DMS79 (cell line): ENCODE data around the gene TMEM200A.
"Not testable (repeated sequence)": the region's sequence is repeated elsewhere in the genome, so short reads cannot be mapped to it uniquely, and the experiment has no call there.

ENCODE experiments used
- DNase-seq: peaks from one replicate; lab custom pipeline; 2025; lab: John Stamatoyannopoulos, UW

TMEM200A gene

DNA sequence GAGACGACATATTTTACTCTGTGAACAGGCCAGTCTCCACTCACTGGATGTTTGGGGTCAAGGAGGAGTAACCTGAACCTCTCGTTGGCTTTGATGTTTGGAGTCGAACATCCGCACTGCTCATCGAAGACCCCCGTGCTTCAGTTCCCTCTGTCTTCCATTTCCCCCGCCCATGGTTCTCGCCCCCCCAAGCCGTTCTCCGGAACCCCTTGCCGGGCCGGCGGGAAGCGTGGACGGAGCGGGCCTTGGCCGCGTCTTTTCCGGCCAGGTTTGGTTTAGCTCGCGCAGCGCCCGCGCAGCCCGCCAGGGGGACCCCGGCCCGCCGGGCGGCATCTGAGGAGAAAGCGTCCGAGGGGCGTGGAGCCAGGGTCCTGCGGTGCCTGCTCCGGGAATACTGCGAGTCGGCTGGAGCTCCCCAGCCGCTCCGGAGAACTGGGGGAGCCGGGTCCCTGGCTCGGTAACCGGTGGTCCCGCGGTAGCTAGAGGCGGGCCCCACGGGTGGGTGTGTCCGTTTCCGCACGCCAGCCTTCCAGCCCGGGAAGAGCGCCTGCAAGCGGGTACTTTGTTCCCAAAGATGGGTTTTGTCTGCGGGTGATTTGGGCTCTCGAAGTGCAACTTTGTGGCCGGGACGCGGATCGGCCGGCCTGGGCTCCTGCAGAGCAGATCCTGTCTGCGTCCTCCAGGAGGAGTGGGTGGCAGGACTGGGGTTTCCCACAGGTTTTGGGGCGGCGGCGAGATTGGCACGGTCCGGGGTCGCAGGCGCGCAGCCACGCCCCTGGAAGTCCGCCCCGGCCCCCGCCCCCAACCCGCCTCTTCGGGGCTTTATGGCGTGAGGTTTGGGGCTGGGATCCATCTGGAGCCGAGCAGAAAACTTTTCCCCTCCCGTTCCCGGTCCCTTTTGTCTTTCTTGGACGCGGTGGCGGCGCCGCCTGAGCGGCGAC, at the start of gene TMEM200A:
Gene TMEM200A (plus strand): TSS at position 852 of the 941 bp plus-strand sequence. CDS start 74,406 bp downstream, outside the sequence.
- DNase-seq: no peak

DNA sequence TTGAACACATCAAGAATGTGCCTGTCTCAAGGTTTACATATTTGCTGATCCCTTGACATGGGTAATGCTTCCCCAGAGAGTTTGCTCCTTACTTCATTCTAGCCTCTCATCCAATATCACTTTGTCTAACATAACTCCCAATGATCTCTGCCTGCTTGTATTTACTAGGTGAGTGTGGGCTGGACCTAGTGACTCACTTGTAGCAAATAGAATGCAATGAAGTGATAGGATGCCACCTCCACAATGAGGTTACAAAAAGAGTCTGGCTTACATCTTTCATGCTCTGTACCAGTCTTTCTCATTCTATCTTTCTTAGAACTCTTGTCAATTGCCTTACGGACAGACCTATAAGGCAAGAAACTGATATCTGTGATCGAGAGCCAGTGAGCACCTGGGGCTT, 44.9 kb upstream of the TMEM200A start:
- DNase-seq: no peak

- no peak for DNase-seq
These were observed 43.0 kb upstream of the TMEM200A start for GRCh38 chr6:130322673-130323268.

DNA sequence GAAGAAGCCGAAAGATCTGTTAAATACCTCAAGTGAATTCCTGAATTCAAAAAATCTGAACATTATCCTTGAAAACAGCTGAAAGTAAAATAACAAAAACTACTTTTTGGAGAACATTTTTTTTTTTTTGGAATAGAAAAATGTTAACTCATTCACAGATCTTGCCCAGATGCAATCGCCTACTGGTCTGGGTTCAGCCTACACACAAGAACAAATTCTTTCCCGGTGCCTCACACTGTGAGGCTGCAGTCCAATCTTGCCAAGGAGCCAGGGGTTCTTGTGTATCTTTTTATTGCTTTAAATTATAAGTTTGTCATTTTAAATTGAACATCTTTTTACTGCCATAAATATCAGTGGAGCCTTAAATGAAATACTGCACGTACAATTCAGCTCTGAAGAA, 41.2 kb upstream of the TMEM200A start:
- no peak for DNase-seq

GRCh38 chr6:130326496-130326895, 39.3 kb upstream of the TMEM200A start:
- DNase-seq: no peak

DNA sequence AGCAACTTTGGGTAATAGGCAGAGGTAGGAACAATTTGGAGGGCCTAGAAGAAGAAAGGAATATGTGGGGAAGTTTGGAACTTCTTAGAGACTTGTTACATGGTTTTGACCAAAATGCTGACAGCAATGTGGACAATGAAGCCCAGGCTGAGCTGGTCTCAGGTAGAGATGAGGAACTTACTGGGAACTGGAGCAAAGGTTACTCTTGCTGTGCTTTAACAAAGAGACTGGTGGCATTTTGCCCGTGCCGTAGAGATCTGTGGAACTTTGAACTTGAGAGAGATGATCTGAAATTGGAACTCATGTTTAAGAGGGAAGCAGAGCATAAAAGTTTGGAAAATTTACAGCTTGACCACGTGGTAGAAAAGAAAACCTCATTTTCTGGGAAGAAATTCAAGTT, 28.3 kb upstream of the TMEM200A start:
- no peak for DNase-seq

DNA sequence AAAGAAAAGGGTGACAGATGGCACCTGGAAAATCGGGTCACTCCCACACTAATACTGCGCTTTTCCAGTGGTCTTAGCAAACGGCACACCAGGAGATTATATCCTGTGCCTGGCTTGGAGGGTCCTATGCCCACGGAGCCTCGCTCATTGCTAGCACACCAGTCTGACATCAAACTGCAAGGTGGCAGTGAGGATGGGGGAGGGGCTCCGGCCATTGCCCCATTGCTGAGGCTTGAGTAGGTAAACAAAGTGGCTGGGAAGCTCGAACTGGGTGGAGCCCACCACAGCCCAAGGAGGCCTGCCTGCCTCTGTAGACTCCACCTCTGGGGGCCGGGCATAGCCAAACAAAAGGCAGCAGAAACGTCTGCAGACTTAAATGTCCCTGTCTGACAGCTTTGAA, 19.5 kb upstream of the TMEM200A start:
- DNase-seq: not testable (repeated sequence)

- DNase-seq: no peak
These were observed 11.5 kb upstream of the TMEM200A start for GRCh38 chr6:130354322-130354721.

- DNase-seq: no peak
These were observed 10.2 kb upstream of the TMEM200A start for GRCh38 chr6:130355572-130355971.

- no peak for DNase-seq
These were observed 8.4 kb upstream of the TMEM200A start for GRCh38 chr6:130357436-130357835.

- no peak for DNase-seq
These were observed 6.1 kb upstream of the TMEM200A start for GRCh38 chr6:130359736-130360135.

GRCh38 chr6:130362128-130362527, 3.7 kb upstream of the TMEM200A start:
- no peak for DNase-seq

DNA sequence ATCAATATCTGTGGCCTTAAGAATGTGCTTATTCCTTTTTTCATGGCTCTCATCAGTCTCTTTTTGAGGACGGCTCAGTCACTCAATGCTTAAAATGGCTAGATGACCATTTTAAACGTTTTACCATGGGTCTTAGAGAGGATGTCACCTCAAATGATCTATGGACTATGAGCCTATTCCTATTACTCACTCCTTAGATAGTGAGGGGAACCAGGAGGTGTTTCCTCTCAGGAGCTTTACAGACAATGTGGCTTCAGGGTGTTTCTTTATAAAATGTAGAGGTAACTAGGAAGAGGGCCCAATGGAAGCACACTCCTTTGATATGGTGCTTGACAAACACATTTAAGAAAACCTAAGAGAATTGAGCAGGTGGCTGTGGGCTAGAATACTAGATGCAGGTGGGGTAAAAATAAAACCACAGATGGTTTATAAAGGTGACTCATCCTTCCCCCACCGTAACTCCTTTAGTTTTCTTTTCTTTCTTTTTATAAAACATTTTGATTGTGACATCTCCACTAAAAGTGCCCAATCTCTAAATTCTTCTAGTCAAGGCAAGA, 1.5 kb upstream of the TMEM200A start:
- DNase-seq: no peak

DNA sequence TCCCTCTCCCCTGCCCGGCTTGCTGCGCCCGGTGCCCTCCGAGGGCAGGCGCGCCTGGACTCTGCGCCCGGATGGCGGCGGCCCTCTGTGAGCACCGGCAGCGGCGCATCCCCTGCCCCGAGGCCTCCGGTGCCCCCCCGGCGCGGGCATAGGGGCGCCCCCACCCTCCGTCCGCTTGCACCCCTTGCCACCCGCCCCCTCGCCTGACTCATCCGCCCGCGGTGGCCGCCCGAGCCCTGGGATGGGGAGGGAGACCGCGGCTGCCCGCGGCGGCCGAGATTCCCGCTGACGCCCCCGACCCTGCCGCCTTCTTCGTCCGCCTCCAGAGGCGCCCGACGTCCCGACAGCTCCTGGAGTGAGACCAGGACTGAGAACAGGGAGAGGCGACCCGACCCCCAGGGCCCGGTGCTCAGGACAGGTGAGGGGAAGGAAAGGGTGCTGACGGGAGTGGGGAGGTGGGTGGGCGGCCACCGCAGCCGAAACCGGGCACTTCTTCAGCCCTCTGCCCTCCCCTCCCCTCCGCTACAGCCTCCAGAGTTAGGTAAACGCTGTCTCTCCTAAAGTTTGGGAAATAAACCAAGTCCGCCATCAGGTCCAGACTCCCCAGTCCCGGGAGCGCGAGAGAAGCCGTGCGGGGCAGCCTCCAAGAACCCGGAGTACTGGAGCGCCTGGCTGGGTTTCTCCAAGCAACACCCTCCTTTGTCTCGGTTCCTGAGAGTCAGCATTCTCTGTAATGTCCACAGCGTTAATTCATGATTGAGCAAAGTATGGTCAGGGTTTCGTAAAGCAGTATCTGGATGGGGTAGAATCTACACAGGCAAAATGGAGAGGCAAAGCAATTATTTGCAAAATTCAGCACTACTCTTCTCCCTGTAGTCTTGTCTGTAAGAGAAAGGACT, 539 bp downstream of the TMEM200A start:
- DNase-seq: no peak

- no peak for DNase-seq
These were observed 1.9 kb downstream of the TMEM200A start for GRCh38 chr6:130367767-130368166.

DNA sequence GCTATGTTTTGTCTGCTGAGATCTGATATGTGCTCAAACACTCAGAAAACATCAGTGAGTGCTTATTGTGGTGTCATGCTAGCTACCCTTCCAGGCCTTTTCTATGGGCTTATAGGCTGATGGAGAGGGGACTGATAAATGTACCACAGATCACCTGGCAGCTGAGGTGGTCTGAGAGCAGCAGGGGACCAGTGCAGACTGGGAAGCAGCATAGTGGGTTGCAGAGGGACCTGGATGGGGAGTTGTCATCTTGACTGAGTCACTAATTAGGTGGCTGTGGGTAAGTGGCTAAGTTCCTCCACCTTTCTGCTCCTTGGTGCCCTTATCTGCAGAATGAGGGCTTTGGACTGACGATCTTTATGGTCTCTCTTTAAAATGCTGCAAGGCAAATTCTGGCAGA, 2.8 kb downstream of the TMEM200A start:
- no peak for DNase-seq

GRCh38 chr6:130369831-130370230, 4.0 kb downstream of the TMEM200A start:
- no peak for DNase-seq

- DNase-seq: no peak
These were observed 6.2 kb downstream of the TMEM200A start for GRCh38 chr6:130371921-130372420.

DNA sequence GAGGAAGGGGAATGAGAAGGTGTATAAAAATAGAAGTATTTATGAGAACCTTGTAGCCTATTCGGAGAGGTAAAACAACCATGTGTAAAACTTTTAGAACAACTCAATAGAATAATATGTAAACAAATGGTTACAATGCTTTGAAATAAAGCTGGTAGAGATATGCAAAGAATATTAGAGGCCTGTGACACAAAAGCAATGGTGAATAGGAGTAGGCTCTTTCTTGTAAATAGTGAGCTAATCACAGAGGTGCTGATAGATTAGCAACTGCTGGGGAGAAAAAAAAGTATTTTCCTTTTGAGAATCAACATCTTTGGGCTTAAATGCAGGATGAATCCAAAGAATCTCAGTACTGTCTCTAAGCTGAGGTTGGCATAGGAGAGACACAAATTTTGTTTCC, 7.0 kb downstream of the TMEM200A start:
- no peak for DNase-seq

GRCh38 chr6:130373992-130374391, 8.2 kb downstream of the TMEM200A start:
- DNase-seq: no peak

- no peak for DNase-seq
These were observed 11.1 kb downstream of the TMEM200A start for GRCh38 chr6:130376936-130377335.

GRCh38 chr6:130377371-130377770, 11.6 kb downstream of the TMEM200A start:
- no peak for DNase-seq
